OCI-LY3 (cell line): ENCODE measurements around the gene SNORC.

ENCODE experiments used
- CTCF ChIP-seq: fragments of 200-600, 300-600 bp; sonication (generic); IDR thresholded peaks from 2 replicates; pipeline ENCODE4 v1.5.1; 2014; ENCODE audit warnings: antibody characterized with exemption, low read length, low read depth
- EZH2phosphoT487 ChIP-seq: fragments of 200-600 bp; shearing (Covaris generic); IDR thresholded peaks from 2 replicates; pipeline ENCODE4 v1.6.1; 2018; ENCODE audit warnings: antibody characterized with exemption, mixed run types, low read depth

GRCh38 chr2:232874677-232875223, 4.7 kb downstream of the SNORC start:
- TF ChIP-seq CTCF (no peak), EZH2phosphoT487 (no peak)
